Myocyte (in vitro differentiated cells): ENCODE measurements around the gene DTX3L. TPM values are rescaled to one million over a fixed set of nuclear protein-coding genes. Genes with fewer than 3 reads are reported as not detected.

ENCODE experiments used
- DNase-seq: peaks from one replicate; pipeline ENCODE4 v3.0.0-alpha.2; 2012; ENCODE audit warnings: low read depth
- polyA plus RNA-seq: library from polyadenylated mRNA; unstranded; fragments of >200 nt; gene quantifications from one replicate; pipeline ENCODE4 v1.2.1, GENCODE V29; 2012; ENCODE audit warnings: missing spikeins
- total RNA-seq: library from RNA; depleted of rRNA; stranded (reverse); fragments of >200 nt; gene quantifications from 2 replicates; pipeline ENCODE4 v1.2.3, GENCODE V29; 2014

The DTX3L gene
- total RNA-seq, result 17.3 and 19.6 TPM in 2 replicates
- 4.0 TPM for polyA plus RNA-seq

GRCh38 chr3:122564155-122564912, at the start of gene DTX3L, which contains the start of gene PARP9:
DTX3L (plus strand) TSS chr3:122564338; CDS start chr3:122564427, 89 bp downstream.
PARP9 (minus strand) TSS chr3:122564300; CDS start chr3:122559620, 4,680 bp downstream.
- peak; percentile 82 for DNase-seq

- DNase-seq, result no peak
Measured at GRCh38 chr3:122515020-122515468, 49.1 kb upstream of the DTX3L start.

GRCh38 chr3:122515870-122516269, 48.3 kb upstream of the DTX3L start:
- no peak for DNase-seq

GRCh38 chr3:122516846-122517360, 47.2 kb upstream of the DTX3L start:
- no peak for DNase-seq

- DNase-seq, result no peak
Measured at GRCh38 chr3:122519693-122520092, 44.4 kb upstream of the DTX3L start.

GRCh38 chr3:122520861-122521260, 43.3 kb upstream of the DTX3L start:
- no peak for DNase-seq

- no peak for DNase-seq
Measured at GRCh38 chr3:122523317-122523716, 40.8 kb upstream of the DTX3L start.

- no peak for DNase-seq
Measured at GRCh38 chr3:122530164-122530563, 34.0 kb upstream of the DTX3L start.

- DNase-seq, result no peak
Measured at GRCh38 chr3:122533480-122533879, 30.7 kb upstream of the DTX3L start.

GRCh38 chr3:122533931-122534334, 30.2 kb upstream of the DTX3L start:
- peak; percentile 43 for DNase-seq

- DNase-seq, result no peak
Measured at GRCh38 chr3:122535964-122536631, 28.0 kb upstream of the DTX3L start.

- no peak for DNase-seq
Measured at GRCh38 chr3:122536632-122537001, 27.5 kb upstream of the DTX3L start.

GRCh38 chr3:122538956-122539490, 25.1 kb upstream of the DTX3L start:
- DNase-seq, result no peak

GRCh38 chr3:122546151-122546550, 18.0 kb upstream of the DTX3L start:
- no peak for DNase-seq

- peak; percentile 17 for DNase-seq
Measured at GRCh38 chr3:122548076-122548475, 16.1 kb upstream of the DTX3L start.

- no peak for DNase-seq
Measured at GRCh38 chr3:122548619-122549018, 15.5 kb upstream of the DTX3L start.

GRCh38 chr3:122553171-122553570, 11.0 kb upstream of the DTX3L start:
- no peak for DNase-seq

GRCh38 chr3:122555275-122556071, 8.7 kb upstream of the DTX3L start:
- peak; percentile 80 for DNase-seq

- no peak for DNase-seq
Measured at GRCh38 chr3:122557356-122557755, 6.8 kb upstream of the DTX3L start.

- no peak for DNase-seq
Measured at GRCh38 chr3:122558605-122559004, 5.5 kb upstream of the DTX3L start.

- no peak for DNase-seq
Measured at GRCh38 chr3:122559906-122560305, 4.2 kb upstream of the DTX3L start.
